ACHN (cell line): ENCODE measurements around the gene ACTR1B.
"Not testable (repeated sequence)": the region's sequence is repeated elsewhere in the genome, so short reads cannot be mapped to it uniquely, and the experiment has no call there.

ENCODE experiments used
- DNase-seq: peaks from one replicate; pipeline ENCODE4 v3.0.0-alpha.2; 2015
- in situ Hi-C: cut with HindIII; loops from 2 replicates; pipeline ENCODE4 v1.10.0; 2017; ENCODE audit warnings: low sequenced_read_pairs, low pct_ligation_motif_present, low pct_unique_long_range_greater_than_20kb

Gene ACTR1B

GRCh38 chr2:97695744-97696143, 31.9 kb upstream of the ACTR1B start:
- DNase-seq = no peak
- in situ Hi-C loops = no loop called here

- in situ Hi-C loops = no loop called here
- peak; percentile 65 for DNase-seq
Measured at GRCh38 chr2:97693476-97693875, 29.6 kb upstream of the ACTR1B start.

GRCh38 chr2:97691166-97691565, 27.3 kb upstream of the ACTR1B start:
- DNase-seq = no peak
- in situ Hi-C loops = no loop called here

- no peak for DNase-seq
- in situ Hi-C loops = no loop called here
Measured at GRCh38 chr2:97688062-97688827, 24.4 kb upstream of the ACTR1B start.

GRCh38 chr2:97687235-97687634, 23.4 kb upstream of the ACTR1B start:
- in situ Hi-C loops, DNase-seq: not testable (repeated sequence)

- in situ Hi-C loops = no loop called here
- no peak for DNase-seq
Measured at GRCh38 chr2:97678298-97678697, 14.5 kb upstream of the ACTR1B start.

- in situ Hi-C loops = no loop called here
- no peak for DNase-seq
Measured at GRCh38 chr2:97677480-97677879, 13.6 kb upstream of the ACTR1B start.

GRCh38 chr2:97676620-97677019, 12.8 kb upstream of the ACTR1B start:
- no peak for DNase-seq
- in situ Hi-C loops = no loop called here

- DNase-seq = no peak
- in situ Hi-C loops = no loop called here
Measured at GRCh38 chr2:97675430-97676113, 11.7 kb upstream of the ACTR1B start.

GRCh38 chr2:97673915-97674283, 10.1 kb upstream of the ACTR1B start:
- no peak for DNase-seq
- in situ Hi-C loops = no loop called here

GRCh38 chr2:97673182-97673914, 9.5 kb upstream of the ACTR1B start:
- in situ Hi-C loops = no loop called here
- no peak for DNase-seq

GRCh38 chr2:97672606-97673140, 8.8 kb upstream of the ACTR1B start:
- DNase-seq, in situ Hi-C loops: not testable (repeated sequence)

- in situ Hi-C loops = no loop called here
- DNase-seq = no peak
Measured at GRCh38 chr2:97671526-97671925, 7.7 kb upstream of the ACTR1B start.

- in situ Hi-C loops = no loop called here
- DNase-seq = no peak
Measured at GRCh38 chr2:97670471-97670870, 6.6 kb upstream of the ACTR1B start.

GRCh38 chr2:97669448-97669847, 5.6 kb upstream of the ACTR1B start, which contains the start of gene C2orf92:
Gene C2orf92, plus strand, starts transcription at chr2:97669713. Its CDS starts 76 bp downstream, at chr2:97669789.
- in situ Hi-C loops = no loop called here
- no peak for DNase-seq

- DNase-seq = peak; percentile 57
- in situ Hi-C loops = no loop called here
Measured at GRCh38 chr2:97664636-97664970, 759 bp upstream of the ACTR1B start.

- DNase-seq = no peak
- in situ Hi-C loops = no loop called here
Measured at GRCh38 chr2:97663626-97663961, 250 bp downstream of the ACTR1B start.

GRCh38 chr2:97662895-97663625, 784 bp downstream of the ACTR1B start:
- peak; percentile 92 for DNase-seq

GRCh38 chr2:97662386-97662894, 1.4 kb downstream of the ACTR1B start:
- no peak for DNase-seq
- in situ Hi-C loops = no loop called here

More at GRCh38 chr2:97662895-97663625, 784 bp downstream of the ACTR1B start:
- in situ Hi-C loops = no loop called here
